22Rv1 (cell line): ENCODE results near the gene ETV3L.

Source experiments
- ZFX ChIP-seq: fragments of 450-650 bp; IDR thresholded peaks from 2 replicates; pipeline ENCODE4 v1.6.1; 2017; ENCODE audit warnings: antibody characterized with exemption, borderline replicate concordance
- TF ChIP-seq, protein P1 (sequence below): fragments of 450-650 bp; IDR thresholded peaks from 2 replicates; pipeline ENCODE4 v1.5.1; 2017; ENCODE audit warnings: mild to moderate bottlenecking

DNA sequence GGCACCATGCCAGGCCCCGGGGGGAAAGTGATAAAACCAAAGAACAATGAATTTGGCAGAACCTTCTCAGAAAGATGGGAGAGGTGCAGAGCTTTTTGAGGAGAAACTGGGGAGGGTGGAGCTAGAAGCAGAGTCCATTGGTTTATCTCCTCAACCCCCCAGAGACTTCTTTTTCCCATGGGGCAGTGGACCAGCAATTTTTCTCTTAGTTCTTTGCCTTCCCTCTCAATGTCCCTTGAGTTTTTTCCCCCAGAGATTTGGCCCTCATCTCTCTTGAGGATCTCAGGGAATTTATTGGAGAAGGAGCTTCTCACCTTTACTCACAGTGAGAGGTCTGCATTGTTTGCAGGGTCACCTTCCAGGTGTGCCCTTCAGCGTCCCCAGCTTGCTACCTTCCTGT, 48.8 kb downstream of the ETV3L start:
- TF ChIP-seq, protein P1, sequence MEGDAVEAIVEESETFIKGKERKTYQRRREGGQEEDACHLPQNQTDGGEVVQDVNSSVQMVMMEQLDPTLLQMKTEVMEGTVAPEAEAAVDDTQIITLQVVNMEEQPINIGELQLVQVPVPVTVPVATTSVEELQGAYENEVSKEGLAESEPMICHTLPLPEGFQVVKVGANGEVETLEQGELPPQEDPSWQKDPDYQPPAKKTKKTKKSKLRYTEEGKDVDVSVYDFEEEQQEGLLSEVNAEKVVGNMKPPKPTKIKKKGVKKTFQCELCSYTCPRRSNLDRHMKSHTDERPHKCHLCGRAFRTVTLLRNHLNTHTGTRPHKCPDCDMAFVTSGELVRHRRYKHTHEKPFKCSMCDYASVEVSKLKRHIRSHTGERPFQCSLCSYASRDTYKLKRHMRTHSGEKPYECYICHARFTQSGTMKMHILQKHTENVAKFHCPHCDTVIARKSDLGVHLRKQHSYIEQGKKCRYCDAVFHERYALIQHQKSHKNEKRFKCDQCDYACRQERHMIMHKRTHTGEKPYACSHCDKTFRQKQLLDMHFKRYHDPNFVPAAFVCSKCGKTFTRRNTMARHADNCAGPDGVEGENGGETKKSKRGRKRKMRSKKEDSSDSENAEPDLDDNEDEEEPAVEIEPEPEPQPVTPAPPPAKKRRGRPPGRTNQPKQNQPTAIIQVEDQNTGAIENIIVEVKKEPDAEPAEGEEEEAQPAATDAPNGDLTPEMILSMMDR: no peak
- no peak for TF ChIP-seq ZFX
